Bronchial epithelial cell (primary cell): ENCODE measurements around the gene MAGI2. TPM values are rescaled to one million over a fixed set of nuclear protein-coding genes. Genes with fewer than 3 reads are reported as not detected.

ENCODE experiments used
- DNase-seq: peaks from one replicate; pipeline ENCODE4 v3.0.0-alpha.2; 2010; ENCODE audit warnings: low read depth
- FAIRE-seq: peaks from 2 replicates; lab custom pipeline; 2011; peaks lifted over from hg19 to GRCh38; lab: Jason Lieb, UNC
- H3K27me3 ChIP-seq: 2 replicates; pipeline ENCODE4 v1.5.1; 2011; ENCODE audit warnings: low read length; ENCODE audit not compliant: control insufficient read depth, insufficient read depth
- H3K36me3 ChIP-seq: 2 replicates; pipeline ENCODE4 v1.5.1; 2011; ENCODE audit warnings: low read length; ENCODE audit not compliant: control insufficient read depth, insufficient read depth
- H3K4me3 ChIP-seq: 2 replicates; pipeline ENCODE4 v1.5.1; 2011; ENCODE audit warnings: mild to moderate bottlenecking, low read depth, low read length, control low read depth
- CTCF ChIP-seq: IDR thresholded peaks from 2 replicates; pipeline ENCODE4 v1.5.1; 2011; ENCODE audit warnings: mild to moderate bottlenecking, moderate library complexity, low read length, control low read depth, inconsistent platforms; ENCODE audit not compliant: insufficient read depth, severe bottlenecking
- total RNA-seq: library from RNA; depleted of rRNA; stranded (reverse); fragments of >200 nt; gene quantifications from 2 replicates; pipeline ENCODE4 v1.2.1, GENCODE V29; 2014

MAGI2 gene
- total RNA-seq, 1 donor from 2014 or later, result 2.6 TPM

GRCh38 chr7:78543976-78544375, 909.5 kb downstream of the MAGI2 start:
- no peak for DNase-seq
- Histone ChIP-seq H3K27me3 (no peaks in the 10 kb centered on the region), H3K4me3 (no peak overlapping the region), H3K36me3 (no peaks in the 10 kb centered on the region)
- TF ChIP-seq CTCF, result no peak
- FAIRE-seq, result no peak

GRCh38 chr7:78542981-78543380, 910.5 kb downstream of the MAGI2 start:
- H3K27me3 ChIP-seq, result no peaks in the 10 kb centered on the region
- FAIRE-seq (no peak), DNase-seq (no peak)
- TF ChIP-seq CTCF, result no peak
- H3K4me3 ChIP-seq, result no peak overlapping the region
- no peaks in the 10 kb centered on the region for H3K36me3 ChIP-seq

GRCh38 chr7:78542541-78542940, 910.9 kb downstream of the MAGI2 start:
- no peak for TF ChIP-seq CTCF
- H3K4me3 ChIP-seq, result no peak overlapping the region
- DNase-seq (no peak), FAIRE-seq (no peak)
- H3K27me3 ChIP-seq, result no peaks in the 10 kb centered on the region
- no peaks in the 10 kb centered on the region for H3K36me3 ChIP-seq

GRCh38 chr7:78539825-78540224, 913.6 kb downstream of the MAGI2 start:
- no peak for DNase-seq
- FAIRE-seq, result no peak
- Histone ChIP-seq H3K27me3 (no peaks in the 10 kb centered on the region), H3K36me3 (no peaks in the 10 kb centered on the region), H3K4me3 (no peak overlapping the region)
- no peak for TF ChIP-seq CTCF

GRCh38 chr7:78535655-78536054, 917.8 kb downstream of the MAGI2 start:
- FAIRE-seq (no peak), DNase-seq (no peak)
- no peaks in the 10 kb centered on the region for H3K27me3 ChIP-seq
- no peak overlapping the region for H3K4me3 ChIP-seq
- no peaks in the 10 kb centered on the region for H3K36me3 ChIP-seq
- TF ChIP-seq CTCF, result no peak

- no peak for FAIRE-seq
Measured at GRCh38 chr7:78530351-78530750, 923.1 kb downstream of the MAGI2 start.

More at GRCh38 chr7:78530351-78530750, 923.1 kb downstream of the MAGI2 start:
- no peak for TF ChIP-seq CTCF
- peak; percentile 68 for DNase-seq
- Histone ChIP-seq H3K36me3 (no peaks in the 10 kb centered on the region), H3K27me3 (no peaks in the 10 kb centered on the region), H3K4me3 (no peak overlapping the region)
